Measurements from ENCODE around the gene CMC4.

DNA sequence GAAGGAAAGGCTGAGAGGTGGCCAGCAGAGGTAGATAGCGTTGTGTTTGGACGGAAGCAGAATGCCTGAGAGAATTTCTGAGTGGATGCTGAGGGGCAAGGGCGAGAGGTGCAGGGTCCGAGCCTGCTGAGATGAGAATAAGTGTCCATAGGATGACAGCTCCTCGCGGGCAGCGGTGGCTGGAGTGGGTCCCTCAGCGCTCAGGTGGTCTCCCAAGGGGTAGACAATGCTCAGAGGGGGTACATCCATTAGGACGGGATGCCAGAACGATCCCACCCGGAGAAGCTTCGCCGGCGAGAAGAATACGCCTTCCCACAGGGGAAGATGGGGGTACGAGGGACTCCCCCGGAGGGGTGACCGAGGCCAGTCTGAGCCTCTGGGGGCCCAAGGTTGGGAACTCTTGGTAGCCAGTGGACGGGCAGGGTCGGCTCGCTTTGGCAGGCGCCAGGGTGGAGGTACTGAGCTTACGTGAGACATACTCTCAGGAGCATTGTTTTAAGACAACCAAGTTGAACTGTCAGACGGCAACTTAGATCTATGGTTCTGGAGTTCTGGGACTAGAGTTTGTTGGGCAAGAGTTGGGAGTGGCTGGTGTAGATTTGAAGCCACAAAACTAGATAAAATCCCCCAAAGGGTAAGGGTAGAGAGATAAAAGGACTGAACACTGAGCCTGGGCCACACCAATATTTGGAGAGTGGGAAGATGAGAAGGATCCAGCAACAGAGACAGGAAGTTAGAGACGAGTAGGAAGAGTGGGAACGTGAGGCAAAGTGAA, 16.2 kb upstream of the CMC4 start:
- TF ChIP-seq, protein P1, sequence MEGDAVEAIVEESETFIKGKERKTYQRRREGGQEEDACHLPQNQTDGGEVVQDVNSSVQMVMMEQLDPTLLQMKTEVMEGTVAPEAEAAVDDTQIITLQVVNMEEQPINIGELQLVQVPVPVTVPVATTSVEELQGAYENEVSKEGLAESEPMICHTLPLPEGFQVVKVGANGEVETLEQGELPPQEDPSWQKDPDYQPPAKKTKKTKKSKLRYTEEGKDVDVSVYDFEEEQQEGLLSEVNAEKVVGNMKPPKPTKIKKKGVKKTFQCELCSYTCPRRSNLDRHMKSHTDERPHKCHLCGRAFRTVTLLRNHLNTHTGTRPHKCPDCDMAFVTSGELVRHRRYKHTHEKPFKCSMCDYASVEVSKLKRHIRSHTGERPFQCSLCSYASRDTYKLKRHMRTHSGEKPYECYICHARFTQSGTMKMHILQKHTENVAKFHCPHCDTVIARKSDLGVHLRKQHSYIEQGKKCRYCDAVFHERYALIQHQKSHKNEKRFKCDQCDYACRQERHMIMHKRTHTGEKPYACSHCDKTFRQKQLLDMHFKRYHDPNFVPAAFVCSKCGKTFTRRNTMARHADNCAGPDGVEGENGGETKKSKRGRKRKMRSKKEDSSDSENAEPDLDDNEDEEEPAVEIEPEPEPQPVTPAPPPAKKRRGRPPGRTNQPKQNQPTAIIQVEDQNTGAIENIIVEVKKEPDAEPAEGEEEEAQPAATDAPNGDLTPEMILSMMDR (IDR thresholded peaks at IDR 0.05), result no peak
- no peak for TF ChIP-seq POLR2A (IDR thresholded peaks at IDR 0.05)

Measured in transverse colon (tissue), 3 donors.